CD4-positive, alpha-beta T cell (primary cell): ENCODE data around the gene ZNF331. TPM values are rescaled to one million over a fixed set of nuclear protein-coding genes. Genes with fewer than 3 reads are reported as not detected.
A peak's percentile ranks its signal among the peaks of the same experiment; 100 is the strongest.

Experiments used
- ATAC-seq: fragments of 200-7000 bp; cut with Tn5 transposase; one replicate; pipeline ENCODE4 v1.10.0; 2022; ENCODE audit warnings: mild to moderate bottlenecking; ENCODE audit not compliant: poor library complexity
- CTCF ChIA-PET: fragments of 350-600 bp; sonication (Branson Sonifier 250); formaldehyde crosslinking; loops from one replicate; lab custom pipeline; 2021; ENCODE audit warnings: antibody characterized with exemption, inconsistent platforms; lab: Charles Lee
- POLR2A ChIA-PET: fragments of 350-600 bp; sonication (Branson Sonifier 250); formaldehyde crosslinking; loops from one replicate; lab custom pipeline; 2021; ENCODE audit warnings: antibody characterized with exemption, inconsistent platforms; lab: Charles Lee
- DNase-seq, 14 experiments: peaks; one replicate each; pipeline ENCODE4 v3.0.0-alpha.2; 2013 to 2020; ENCODE audit warnings: mixed read lengths in 2 of 14
- H3K27ac ChIP-seq, 2 donors: one replicate each; pipeline versions ENCODE4 v1.5.1 to v1.7.0; 2013; ENCODE audit warnings: low read length in 2 of 2, low read depth in 1 of 2, mild to moderate bottlenecking in 1 of 2
- H3K27me3 ChIP-seq, 2 experiments: 1 replicate in 1 of 2; 2 replicates in 1 of 2; pipeline versions ENCODE4 v1.6.1 to v1.7.0; 2013; ENCODE audit warnings: low read length in 2 of 2, control low read depth in 1 of 2, mild to moderate bottlenecking in 1 of 2, moderate library complexity in 1 of 2; ENCODE audit not compliant: insufficient read depth in 2 of 2, control insufficient read depth in 1 of 2
- H3K36me3 ChIP-seq: one replicate; pipeline ENCODE4 v1.6.1; 2013; ENCODE audit warnings: low read length, control low read depth; ENCODE audit not compliant: insufficient read depth
- H3K4me1 ChIP-seq: one replicate; pipeline ENCODE4 v1.6.1; 2013; ENCODE audit warnings: low read length, control low read depth; ENCODE audit not compliant: insufficient read depth
- H3K4me3 ChIP-seq: one replicate; pipeline ENCODE4 v1.5.1; 2013; ENCODE audit warnings: mild to moderate bottlenecking, low read length, moderate library complexity
- H3K9me3 ChIP-seq, 2 experiments: 1 replicate in 1 of 2; 2 replicates in 1 of 2; pipeline versions ENCODE4 v1.6.1 to v1.7.0; 2013; ENCODE audit warnings: low read length in 2 of 2, mild to moderate bottlenecking in 2 of 2, control low read depth in 1 of 2, moderate library complexity in 1 of 2; ENCODE audit not compliant: control insufficient read depth in 1 of 2, insufficient read depth in 1 of 2
- H3K27ac Mint-ChIP-seq: one replicate; pipeline ENCODE4 v1.8.0; 2020; ENCODE audit warnings: mixed read lengths
- H3K27me3 Mint-ChIP-seq: one replicate; pipeline ENCODE4 v1.8.0; 2021; ENCODE audit warnings: mixed read lengths
- H3K36me3 Mint-ChIP-seq: one replicate; pipeline ENCODE4 v1.8.0; 2021; ENCODE audit warnings: low read depth, mixed read lengths
- H3K4me1 Mint-ChIP-seq: one replicate; pipeline ENCODE4 v1.8.0; 2021; ENCODE audit warnings: low read depth, mixed read lengths
- H3K4me3 Mint-ChIP-seq: one replicate; pipeline ENCODE4 v1.8.0; 2020; ENCODE audit warnings: mild to moderate bottlenecking, mixed read lengths
- H3K9me3 Mint-ChIP-seq: one replicate; pipeline ENCODE4 v1.8.0; 2020; ENCODE audit warnings: mixed read lengths
- CTCF ChIP-seq: fragments of 200-600 bp; IDR thresholded peaks from one replicate; pipeline ENCODE4 v1.8.0; 2022; ENCODE audit warnings: antibody characterized with exemption, mild to moderate bottlenecking
- intact Hi-C, 2 experiments: fragments of 100-400 bp; cut with DNase I in 1 of 2; cut with micrococcal nuclease in 1 of 2; formaldehyde crosslinking; loops; one replicate each; pipeline versions ENCODE4 v1.15.1 to v1.9.0; 2023 to 2025; cut with DNase I, micrococcal nuclease
- total RNA-seq, 174 experiments: library from RNA in 2 of 174; stranded (reverse) in 2 of 174; gene quantifications; one replicate each; pipeline ENCODE4 v1.2.3 and lab custom pipeline; 2021 to 2026

The ZNF331 gene
- total RNA-seq, 2 experiments from 2014 or later = 428 to 437 TPM

- H3K27me3 Mint-ChIP-seq = peaks cover 11% of the 10 kb centered on the region
- DNase-seq (peak in 1 of 14 experiments; percentile 37), ATAC-seq (no peak)
- H3K36me3 Mint-ChIP-seq = peaks cover 89% of the 10 kb centered on the region
- peak overlapping the region; percentile 89 for H3K4me3 ChIP-seq
- no peaks in the 10 kb centered on the region for H3K27me3 ChIP-seq
- H3K4me3 Mint-ChIP-seq = peak overlapping the region; percentile 96
- peaks cover 31% of the 10 kb centered on the region for H3K4me1 Mint-ChIP-seq
- peaks cover 0 to 39% of the 10 kb centered on the region in 2 experiments for H3K9me3 ChIP-seq
- H3K27ac Mint-ChIP-seq = peak overlapping the region; percentile 99
- H3K9me3 Mint-ChIP-seq = no peaks in the 10 kb centered on the region
- ChIA-PET CTCF (interaction anchor here (0.7 to 1.2 kb wide), 2 partner anchors 18 to 218 kb away, joined by 3 to 5 read pairs; partner anchors contain the start of gene ZNF331), POLR2A (interaction anchor here (1.1 to 1.4 kb wide), 2 partner anchors 18 to 35 kb away, joined by 6 to 7 read pairs; partner anchors contain the start of gene ZNF331)
- H3K4me1 ChIP-seq = peaks cover 17% of the 10 kb centered on the region
- TF ChIP-seq CTCF = no peak
- intact Hi-C loops = loop anchor here in 1 of 2 experiments (10.0 kb wide), 1 partner anchor 309 kb away; the partner anchor contains the start of gene MYADM
- peaks cover 27% of the 10 kb centered on the region for H3K36me3 ChIP-seq
- peak overlapping the region; percentile 82 to 98 for H3K27ac ChIP-seq
Measured at GRCh38 chr19:53555352-53555751, 17.4 kb downstream of the ZNF331 start.

GRCh38 chr19:53571339-53571738 is 33.4 kb downstream of the ZNF331 start:
- TF ChIP-seq CTCF = no peak
- Histone ChIP-seq H3K36me3 (peaks cover 73% of the 10 kb centered on the region), H3K27me3 (no peaks in the 10 kb centered on the region), H3K27ac (no peak overlapping the region), H3K4me3 (no peak overlapping the region), H3K4me1 (no peaks in the 10 kb centered on the region), H3K9me3 (peaks cover 28 to 54% of the 10 kb centered on the region in 2 experiments)
- H3K27me3 Mint-ChIP-seq = no peaks in the 10 kb centered on the region
- DNase-seq (no peak), ATAC-seq (peak; percentile 7)
- ChIA-PET POLR2A (no interaction called here), CTCF (no interaction called here)
- H3K9me3 Mint-ChIP-seq = peaks cover 20% of the 10 kb centered on the region
- peaks cover 5% of the 10 kb centered on the region for H3K4me1 Mint-ChIP-seq
- H3K36me3 Mint-ChIP-seq = peaks cover 99% of the 10 kb centered on the region
- intact Hi-C loops = no loop called here
- H3K27ac Mint-ChIP-seq = peak overlapping the region; percentile 75
- peak overlapping the region; percentile 50 for H3K4me3 Mint-ChIP-seq

GRCh38 chr19:53576941-53577653 is 39.2 kb downstream of the ZNF331 start:
- H3K27me3 ChIP-seq = no peaks in the 10 kb centered on the region
- peaks cover 26% of the 10 kb centered on the region for H3K9me3 Mint-ChIP-seq
- peaks cover 62% of the 10 kb centered on the region for H3K36me3 ChIP-seq
- H3K27me3 Mint-ChIP-seq = peaks cover 8% of the 10 kb centered on the region
- peak overlapping the region; percentile 57 for H3K4me3 Mint-ChIP-seq
- H3K4me1 Mint-ChIP-seq = peaks cover 5% of the 10 kb centered on the region
- DNase-seq (no peak), ATAC-seq (no peak)
- peak overlapping the region; percentile 71 for H3K27ac Mint-ChIP-seq
- intact Hi-C loops = no loop called here
- no peak for TF ChIP-seq CTCF
- ChIA-PET POLR2A (no interaction called here), CTCF (no interaction called here)
- peaks cover 100% of the 10 kb centered on the region for H3K36me3 Mint-ChIP-seq
- no peak overlapping the region for H3K4me3 ChIP-seq
- H3K27ac ChIP-seq = no peak overlapping the region
- H3K9me3 ChIP-seq = peaks cover 76 to 79% of the 10 kb centered on the region in 2 experiments
- H3K4me1 ChIP-seq = no peaks in the 10 kb centered on the region
